Mesodermal cell (in vitro differentiated cells): Measurements from ENCODE around the gene APOO.

Experiments
- H3K27ac ChIP-seq: 2 replicates; pipeline ENCODE4 v1.7.0; 2013; ENCODE audit warnings: mild to moderate bottlenecking, low read depth, low read length, moderate library complexity; ENCODE audit not compliant: severe bottlenecking
- H3K36me3 ChIP-seq: 2 replicates; pipeline ENCODE4 v1.7.1; 2013; ENCODE audit warnings: mild to moderate bottlenecking, low read length, moderate library complexity; ENCODE audit not compliant: control insufficient read depth, insufficient read depth
- H3K4me1 ChIP-seq: one replicate; pipeline ENCODE4 v1.7.1; 2013; ENCODE audit warnings: mild to moderate bottlenecking, low read length; ENCODE audit not compliant: insufficient read depth, control insufficient read depth, poor library complexity, severe bottlenecking
- H3K4me3 ChIP-seq: 2 replicates; pipeline ENCODE4 v1.7.0; 2013; ENCODE audit warnings: low read length, control low read depth, mild to moderate bottlenecking; ENCODE audit not compliant: insufficient read depth, poor library complexity, severe bottlenecking; ENCODE audit errors: extremely low read depth
- H3K9me3 ChIP-seq: 2 replicates; pipeline ENCODE4 v1.7.1; 2013; ENCODE audit warnings: mild to moderate bottlenecking, low read length, moderate library complexity; ENCODE audit not compliant: control insufficient read depth
- WGBS, 2 experiments: methylation state at CpG; one replicate each; pipeline ENCODE4 v1.1.5; 2013; ENCODE audit warnings: missing lambda C conversion rate in 2 of 2; ENCODE audit not compliant: insufficient coverage in 2 of 2; 5-methylcytosine and 5-hydroxymethylcytosine counted together

Gene APOO

DNA sequence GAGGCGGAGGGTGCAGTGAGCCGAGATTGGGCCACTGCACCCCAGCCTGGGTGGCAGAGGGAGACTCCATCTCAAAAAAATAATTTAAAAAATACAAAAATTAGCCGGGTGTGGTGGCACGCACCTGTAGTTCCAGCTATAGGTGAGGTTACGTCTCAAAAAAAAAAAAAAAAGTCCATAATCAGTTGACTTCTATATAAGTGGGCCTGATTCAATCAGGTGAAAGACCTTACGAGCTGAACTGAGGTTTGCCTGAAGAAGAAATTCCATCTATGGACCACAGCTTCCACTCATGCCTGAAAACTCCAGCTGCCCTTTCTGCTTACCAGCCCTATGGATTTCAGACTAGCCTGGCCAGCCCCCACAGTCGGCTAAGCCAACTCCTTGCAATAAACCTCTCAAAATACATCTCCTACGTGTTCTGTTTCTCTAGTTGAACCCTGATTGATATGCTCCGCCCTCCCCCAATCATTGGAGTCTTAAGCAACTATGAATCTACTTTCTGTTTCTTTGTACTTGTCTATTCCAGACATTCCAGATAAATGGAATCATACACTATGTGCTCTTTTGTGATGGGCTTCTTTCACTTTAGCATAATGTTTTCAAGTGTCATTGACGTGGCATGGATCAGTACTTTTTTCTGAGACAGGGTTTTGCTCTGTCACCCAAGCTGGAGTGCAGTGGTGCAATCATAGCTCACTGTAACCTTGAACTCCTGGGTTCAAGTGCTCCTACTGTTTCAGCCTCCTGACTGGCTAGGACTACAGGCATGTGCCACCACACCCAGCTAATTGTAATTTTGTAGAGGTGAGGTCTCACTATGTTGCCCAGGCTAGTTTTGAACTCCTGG lies 88.1 kb downstream of the APOO start:
- Histone ChIP-seq H3K9me3 (no peaks in the 10 kb centered on the region), H3K36me3 (no peaks in the 10 kb centered on the region), H3K27ac (no peak overlapping the region), H3K4me1 (no peaks in the 10 kb centered on the region), H3K4me3 (no peak overlapping the region)
- WGBS, 2 experiments, result 92 to 100% methylated on average over 2 to 3 of the region's 10 CpGs

DNA sequence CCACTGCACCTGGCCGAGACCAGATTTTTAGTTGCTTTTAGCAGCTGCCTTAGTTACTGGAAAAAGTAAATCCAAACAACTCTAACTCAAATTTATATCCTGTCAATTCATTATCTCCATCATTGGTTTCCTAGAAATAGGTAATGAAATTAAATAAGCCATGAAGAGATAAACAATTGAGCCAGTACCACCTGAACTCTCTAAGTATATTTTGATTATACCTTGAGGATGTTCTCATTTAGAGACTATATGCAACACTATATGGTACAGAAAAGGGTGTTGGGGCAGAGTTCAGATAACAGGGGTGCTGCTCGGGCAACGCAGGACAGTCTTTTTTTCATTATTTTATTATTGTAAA lies 89.8 kb downstream of the APOO start:
- H3K9me3 ChIP-seq, result no peaks in the 10 kb centered on the region
- H3K36me3 ChIP-seq, result no peaks in the 10 kb centered on the region
- no peaks in the 10 kb centered on the region for H3K4me1 ChIP-seq
- H3K4me3 ChIP-seq, result no peak overlapping the region
- no CpG with 5 or more reads among the region's 3 CpGs for WGBS, 2 experiments
- no peak overlapping the region for H3K27ac ChIP-seq

GRCh38 chrX:23816179-23816578 lies 91.6 kb downstream of the APOO start:
- H3K9me3 ChIP-seq, result no peaks in the 10 kb centered on the region
- H3K4me1 ChIP-seq, result no peaks in the 10 kb centered on the region
- WGBS, 2 experiments, result 80% methylated on average over 2 of the region's 4 CpGs; no CpG with 5 or more reads in 1 of the 2 experiments
- H3K36me3 ChIP-seq, result no peaks in the 10 kb centered on the region
- no peak overlapping the region for H3K27ac ChIP-seq
- H3K4me3 ChIP-seq, result no peak overlapping the region

- H3K27ac ChIP-seq, result no peak overlapping the region
- WGBS, 2 experiments, result 88% methylated on average over 1 of the region's 7 CpGs; no CpG with 5 or more reads in 1 of the 2 experiments
- H3K4me3 ChIP-seq, result no peak overlapping the region
- no peaks in the 10 kb centered on the region for H3K36me3 ChIP-seq
- H3K4me1 ChIP-seq, result no peaks in the 10 kb centered on the region
- H3K9me3 ChIP-seq, result no peaks in the 10 kb centered on the region
These were observed 92.4 kb downstream of the APOO start for GRCh38 chrX:23815376-23815775.

- no peak overlapping the region for H3K4me3 ChIP-seq
- no peak overlapping the region for H3K27ac ChIP-seq
- no peaks in the 10 kb centered on the region for H3K36me3 ChIP-seq
- H3K9me3 ChIP-seq, result no peaks in the 10 kb centered on the region
- no peaks in the 10 kb centered on the region for H3K4me1 ChIP-seq
- WGBS, 2 experiments, result no CpG with 5 or more reads among the region's 1 CpG
These were observed 93.9 kb downstream of the APOO start for GRCh38 chrX:23813808-23814207.

DNA sequence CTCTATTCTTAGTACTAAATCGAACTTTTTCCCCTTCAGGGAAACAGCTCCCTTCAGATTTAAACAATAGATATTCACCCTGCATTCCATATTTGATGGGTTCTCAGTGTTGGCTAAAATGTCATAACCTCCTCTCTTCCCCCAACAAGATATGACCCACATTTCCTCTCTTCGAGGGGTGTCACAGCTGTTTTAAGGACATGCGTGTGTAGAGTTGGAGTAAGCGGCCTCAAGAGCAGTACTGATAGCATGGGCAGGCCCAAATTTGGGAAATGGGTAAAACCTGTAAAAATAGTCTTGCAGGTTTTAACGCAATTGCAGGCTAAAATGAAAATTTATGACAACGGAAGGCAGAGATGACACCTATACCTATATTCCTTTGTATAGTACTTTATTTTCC lies 96.1 kb downstream of the APOO start:
- no peaks in the 10 kb centered on the region for H3K9me3 ChIP-seq
- 80 to 83% methylated on average over 1 of the region's 6 CpGs for WGBS, 2 experiments
- no peaks in the 10 kb centered on the region for H3K36me3 ChIP-seq
- no peak overlapping the region for H3K27ac ChIP-seq
- H3K4me1 ChIP-seq, result peaks cover 3% of the 10 kb centered on the region
- H3K4me3 ChIP-seq, result no peak overlapping the region

GRCh38 chrX:23811108-23811651 lies 96.6 kb downstream of the APOO start:
- WGBS, 2 experiments, result 97 to 100% methylated on average over 6 to 7 of the region's 10 CpGs
- H3K4me1 ChIP-seq, result peaks cover 3% of the 10 kb centered on the region
- no peaks in the 10 kb centered on the region for H3K9me3 ChIP-seq
- no peak overlapping the region for H3K27ac ChIP-seq
- H3K4me3 ChIP-seq, result no peak overlapping the region
- H3K36me3 ChIP-seq, result no peaks in the 10 kb centered on the region

DNA sequence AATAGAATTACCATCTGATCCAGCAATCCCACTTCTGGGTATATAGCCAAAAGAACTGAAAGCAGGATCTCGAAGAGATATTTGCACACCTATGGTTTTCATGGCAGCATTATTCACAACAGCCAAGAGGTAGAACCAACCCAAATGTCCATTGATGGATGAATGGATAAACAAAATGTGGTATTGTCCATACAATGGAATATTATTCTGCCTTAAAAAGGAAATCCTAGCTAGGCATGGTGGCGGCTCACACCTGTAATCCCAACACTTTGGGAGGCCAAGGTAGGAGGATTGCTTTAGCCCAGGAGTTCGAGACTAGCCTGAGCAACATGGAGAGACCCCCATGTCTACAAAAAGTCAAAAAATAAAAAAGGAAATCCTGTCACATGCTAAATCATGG lies 97.5 kb downstream of the APOO start:
- Histone ChIP-seq H3K27ac (no peak overlapping the region), H3K9me3 (no peaks in the 10 kb centered on the region), H3K36me3 (no peaks in the 10 kb centered on the region), H3K4me3 (no peak overlapping the region), H3K4me1 (peaks cover 3% of the 10 kb centered on the region)
- 100% methylated on average over 1 of the region's 3 CpGs; no CpG with 5 or more reads in 1 of the 2 experiments for WGBS, 2 experiments

DNA sequence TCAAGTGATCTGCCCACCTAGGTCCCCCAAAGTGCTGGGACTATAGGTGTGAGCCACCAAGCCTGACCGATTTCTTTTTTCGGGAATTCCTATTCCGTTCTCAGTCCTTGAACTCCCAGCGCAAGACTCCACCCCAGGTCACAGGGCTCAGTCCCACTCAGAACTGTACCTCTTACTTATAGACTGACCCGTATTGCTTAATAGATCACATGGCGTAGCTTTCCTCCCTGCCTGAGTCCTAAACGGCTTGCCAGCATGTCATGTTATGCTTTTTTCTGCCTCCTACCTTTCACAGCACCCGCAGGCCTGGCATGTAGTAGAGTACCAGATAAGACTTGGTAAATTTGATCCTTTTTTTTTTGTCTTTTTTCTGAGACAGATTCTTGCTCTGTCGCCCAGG lies 102.3 kb downstream of the APOO start:
- WGBS, 2 experiments, result 93 to 100% methylated on average over 4 to 6 of the region's 9 CpGs
- peaks cover 10% of the 10 kb centered on the region for H3K4me1 ChIP-seq
- H3K9me3 ChIP-seq, result no peaks in the 10 kb centered on the region
- no peaks in the 10 kb centered on the region for H3K36me3 ChIP-seq
- H3K27ac ChIP-seq, result no peak overlapping the region
- H3K4me3 ChIP-seq, result no peak overlapping the region

GRCh38 chrX:23804578-23804977 lies 103.2 kb downstream of the APOO start:
- WGBS, 2 experiments, result 85 to 100% methylated on average over 1 to 2 of the region's 3 CpGs
- Histone ChIP-seq H3K4me1 (peaks cover 10% of the 10 kb centered on the region), H3K27ac (peak overlapping the region; percentile 82)

GRCh38 chrX:23803931-23804381 lies 103.8 kb downstream of the APOO start:
- Histone ChIP-seq H3K4me1 (peaks cover 10% of the 10 kb centered on the region), H3K36me3 (no peaks in the 10 kb centered on the region), H3K4me3 (no peak overlapping the region), H3K9me3 (no peaks in the 10 kb centered on the region), H3K27ac (peak overlapping the region; percentile 82)
- WGBS, 2 experiments, result 91% methylated on average over 4 of the region's 5 CpGs; no CpG with 5 or more reads in 1 of the 2 experiments

More at GRCh38 chrX:23804578-23804977, 103.2 kb downstream of the APOO start:
- H3K4me3 ChIP-seq, result no peak overlapping the region
- H3K9me3 ChIP-seq, result no peaks in the 10 kb centered on the region
- H3K36me3 ChIP-seq, result no peaks in the 10 kb centered on the region
